Activated CD4-positive, alpha-beta T cell treated with anti-CD3 and anti-CD28 coated beads, Interleukin-2, amount 50 U/mL, for 48 hours (primary cell): ENCODE results near the gene TNFRSF12A.

Experiments
- DNase-seq, 2 experiments: peaks; one replicate each; pipeline ENCODE4 v3.0.0-alpha.2; 2020

The TNFRSF12A gene

DNA sequence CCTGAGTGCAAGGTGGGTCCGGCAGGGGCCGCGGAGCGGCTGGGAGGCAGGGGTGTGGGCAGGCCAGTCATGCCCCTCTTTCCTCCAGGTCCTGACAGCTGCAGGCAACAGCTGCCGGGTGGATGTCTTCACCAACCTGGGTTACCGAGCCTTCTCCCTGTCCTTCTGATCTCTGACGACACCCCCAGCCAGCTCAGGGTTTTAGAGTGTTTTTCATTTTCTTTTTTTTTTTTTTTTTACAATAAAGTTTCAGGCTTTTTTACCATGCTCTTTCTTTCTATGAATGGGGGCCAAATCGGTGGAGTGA lies 7.3 kb downstream of the TNFRSF12A start:
- DNase-seq = no peak

DNA sequence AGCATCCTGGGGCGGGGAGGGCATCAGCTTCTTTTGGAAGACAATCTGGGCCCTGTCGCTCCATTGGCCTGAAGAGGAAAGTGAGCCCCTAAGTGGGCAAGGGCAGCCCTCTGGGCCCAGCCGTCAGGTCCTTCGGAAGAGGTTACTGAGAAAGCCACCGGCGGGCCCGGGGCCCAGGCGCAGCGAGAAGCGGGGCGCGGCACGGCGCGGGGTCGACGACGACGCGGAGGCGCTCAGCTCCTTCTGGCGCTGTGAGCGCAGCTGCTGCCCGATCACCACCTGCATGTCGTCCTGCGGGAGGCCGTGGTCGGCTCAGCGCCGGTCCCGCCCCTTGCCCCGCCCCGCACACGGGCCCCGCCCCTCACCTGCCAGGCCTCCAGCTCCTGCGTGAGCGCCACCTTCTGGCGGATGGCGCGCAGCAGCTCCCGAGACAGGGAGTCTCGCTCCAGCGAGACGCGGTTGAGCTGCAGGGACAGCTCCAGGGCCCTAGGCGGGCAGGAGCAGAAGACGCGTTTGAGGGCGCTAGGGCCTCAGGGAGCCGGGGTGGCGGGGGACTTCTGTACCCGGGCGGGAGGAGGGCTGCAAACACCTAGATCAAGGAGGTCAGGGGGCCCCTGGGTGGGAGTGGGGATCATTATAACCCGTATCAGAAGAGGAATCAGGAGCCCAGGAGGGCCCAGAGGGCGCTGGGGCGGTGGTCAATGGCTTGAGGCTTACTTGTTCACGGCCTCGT lies 8.0 kb downstream of the TNFRSF12A start:
- DNase-seq = peak; percentile 91 to 92

DNA sequence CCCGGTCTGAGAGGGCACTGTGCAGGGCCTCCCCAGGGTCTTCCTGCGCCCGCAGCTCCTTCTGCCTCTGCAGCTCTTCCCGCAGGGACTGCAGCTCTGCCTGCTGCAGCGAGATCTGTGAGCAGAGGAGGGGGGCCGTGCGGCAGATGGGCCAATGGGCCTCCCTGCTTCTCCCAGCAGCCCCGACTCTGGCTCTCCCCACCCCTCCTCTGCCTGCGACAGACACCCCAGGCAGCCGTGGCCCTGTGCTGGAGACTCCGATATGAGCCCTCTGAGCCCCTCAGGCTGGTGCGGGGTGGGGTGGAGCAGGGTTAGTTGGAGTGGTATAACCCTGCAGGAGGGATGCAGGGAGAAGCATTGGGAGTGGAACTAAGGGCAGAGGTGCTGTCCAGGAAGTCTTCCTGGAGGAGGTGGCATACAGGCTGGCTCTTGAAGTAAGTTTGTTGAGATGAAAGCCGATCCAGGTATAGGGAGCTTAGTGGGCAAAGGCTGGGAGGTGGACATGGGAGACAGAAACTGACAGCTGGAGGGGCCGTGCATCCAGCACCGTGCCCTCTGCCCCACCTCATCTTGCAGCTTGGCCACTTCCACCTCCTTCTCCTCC lies 8.7 kb downstream of the TNFRSF12A start:
- no peak for DNase-seq

DNA sequence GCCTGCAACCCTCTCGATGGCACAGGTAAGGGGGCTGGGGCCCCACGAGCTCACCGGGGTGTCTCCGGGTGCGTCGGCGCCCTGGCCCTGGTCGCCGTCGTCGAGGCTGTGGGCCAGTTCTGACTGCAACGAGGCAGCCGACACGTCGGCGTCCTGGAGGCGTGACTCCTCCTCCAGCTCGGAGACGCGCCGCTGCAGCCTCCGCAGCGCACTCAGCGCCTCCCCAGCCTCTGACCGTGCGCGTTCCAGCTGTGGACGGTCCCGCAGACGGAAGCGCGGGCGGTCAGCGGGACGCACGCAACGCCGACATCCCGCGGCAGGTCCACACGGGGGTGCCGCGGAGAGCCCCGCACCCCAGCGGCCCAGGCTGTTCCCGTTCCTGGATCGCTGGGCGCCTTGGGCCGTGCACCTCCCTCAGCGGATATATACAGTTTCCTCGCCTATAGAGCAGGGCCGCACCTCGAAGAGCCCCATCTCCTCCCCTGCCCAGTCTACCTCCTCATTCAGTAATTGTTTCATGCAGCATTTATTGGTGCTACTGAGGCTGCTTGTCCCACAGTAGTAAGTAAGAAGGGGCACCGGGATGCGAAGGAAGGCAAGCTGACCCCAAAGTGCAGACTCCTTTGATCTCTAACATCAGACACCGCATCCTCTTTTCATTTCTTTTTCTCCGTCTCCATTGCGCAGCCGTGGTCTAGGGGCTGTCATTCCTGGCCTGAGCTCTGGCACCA lies 9.5 kb downstream of the TNFRSF12A start:
- peak; percentile 66 to 72 for DNase-seq

DNA sequence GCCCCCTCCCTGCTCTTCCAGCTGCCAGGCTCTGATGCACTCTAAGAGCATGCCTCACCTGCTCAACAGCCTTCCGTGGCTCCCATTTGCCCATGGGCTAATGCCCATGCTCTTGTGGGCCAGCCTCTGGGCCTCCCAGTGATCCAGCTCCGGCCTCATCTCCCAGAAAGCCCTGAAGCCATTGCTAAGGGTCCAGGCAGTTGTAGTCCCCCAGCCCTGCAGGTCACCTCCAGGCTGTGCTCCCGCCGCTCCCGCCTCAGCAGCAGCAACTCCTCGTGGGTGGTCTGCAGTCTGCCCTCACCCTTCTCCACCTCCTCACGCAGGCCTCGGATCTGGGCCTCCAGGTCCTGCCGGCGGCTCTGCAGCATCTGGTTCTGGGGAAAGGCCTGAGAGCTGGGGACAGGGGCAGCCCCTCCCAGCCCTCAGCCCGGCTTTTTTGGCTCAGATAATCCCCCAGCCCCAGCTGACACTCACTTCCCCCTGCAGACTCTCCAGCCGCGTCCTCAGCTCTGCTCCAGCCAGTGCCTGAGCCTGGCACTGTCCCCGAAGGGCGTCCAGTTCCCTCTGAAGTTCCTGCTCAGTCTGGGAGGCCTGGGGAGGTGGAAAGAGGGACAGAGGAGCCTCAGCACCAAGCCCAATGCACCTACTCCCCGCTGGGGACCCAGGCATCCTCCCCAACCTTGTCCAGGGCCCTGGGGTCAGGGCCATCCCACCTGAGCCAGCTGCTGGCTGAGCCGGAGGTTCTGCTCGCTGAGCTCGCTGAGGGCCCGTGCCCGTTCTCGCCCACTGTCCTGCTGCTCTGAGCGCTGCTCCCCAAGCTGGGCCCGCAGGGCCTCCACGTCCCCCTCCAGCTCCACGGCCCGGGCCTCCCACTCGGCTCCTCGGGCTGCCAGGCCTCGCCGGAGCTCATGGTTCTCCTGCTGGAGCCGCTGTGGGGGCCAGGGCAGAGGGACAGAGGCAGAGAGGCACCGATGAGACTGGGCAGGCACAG lies 10.3 kb downstream of the TNFRSF12A start:
- no peak for DNase-seq

GRCh38 chr16:3032624-3033023 lies 12.5 kb downstream of the TNFRSF12A start:
- no peak for DNase-seq

DNA sequence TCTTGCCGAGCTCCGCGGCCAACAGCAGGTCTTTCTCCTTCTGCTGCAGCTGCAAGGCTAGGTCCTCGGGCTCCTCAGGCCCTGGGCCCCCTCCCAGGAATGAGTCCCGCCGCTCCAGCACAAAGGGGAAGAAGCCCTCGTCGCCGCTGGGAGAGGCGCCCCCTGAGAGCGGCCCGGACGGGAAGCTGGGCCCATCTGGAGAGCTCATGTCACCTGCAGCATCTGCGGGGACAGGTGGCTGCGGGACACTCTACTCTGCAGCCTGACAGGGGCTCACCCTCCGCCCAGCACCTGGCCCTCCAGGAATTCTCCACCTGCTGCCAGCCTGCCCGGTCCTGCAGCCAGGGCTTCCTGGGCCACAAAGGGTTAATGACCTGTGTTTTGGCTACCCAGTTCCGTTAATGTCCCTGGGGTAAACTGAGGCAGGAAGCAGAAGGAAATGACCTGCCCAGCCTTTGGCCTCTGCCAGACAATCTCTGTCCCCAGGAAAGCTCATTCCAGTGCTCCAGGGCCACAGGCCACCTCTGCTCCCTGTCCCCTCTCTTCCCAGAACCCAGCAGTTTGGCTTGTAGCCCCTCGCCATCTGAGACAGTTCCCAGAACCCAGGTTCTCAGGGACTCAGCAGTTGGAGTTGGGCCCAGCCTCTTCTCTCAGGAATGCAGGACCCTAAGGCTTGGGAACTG lies 15.3 kb downstream of the TNFRSF12A start:
- DNase-seq = no peak

- no peak for DNase-seq
Measured at GRCh38 chr16:3035972-3036725, 16.0 kb downstream of the TNFRSF12A start.

DNA sequence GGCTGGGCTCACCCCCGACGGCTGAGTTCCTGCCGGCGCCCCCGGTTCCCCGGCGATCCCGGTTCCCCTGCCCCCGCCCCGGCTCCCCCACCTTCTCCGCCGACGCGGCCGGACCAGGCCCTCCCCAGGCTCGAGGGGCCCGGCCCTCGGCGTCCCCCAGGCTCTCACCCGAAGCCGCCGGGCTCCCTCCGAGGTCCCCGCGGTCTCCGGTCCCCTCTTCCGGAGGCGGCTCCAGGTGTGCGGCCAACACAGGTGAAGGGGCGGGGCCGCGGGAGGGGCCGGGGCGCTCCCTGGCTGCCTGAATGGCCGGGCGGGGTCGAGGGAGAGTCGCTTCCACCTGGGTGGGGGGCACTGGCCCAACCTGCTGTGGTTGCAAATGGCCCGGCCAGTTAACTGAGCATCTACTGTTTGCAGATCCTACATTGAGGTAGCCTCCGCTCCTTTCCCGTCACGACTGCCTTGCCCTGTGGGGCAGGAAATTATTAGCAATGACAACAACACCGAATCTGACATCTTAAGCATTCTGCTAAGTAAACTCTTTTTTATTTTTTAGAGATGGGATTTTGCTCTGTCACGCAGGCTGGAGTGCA lies 16.7 kb downstream of the TNFRSF12A start, which contains the start of gene BICDL2:
Gene BICDL2, minus strand, starts transcription at position 219 of the 590 bp plus-strand sequence. CDS start 1,448 bp downstream, outside the sequence.
- no peak for DNase-seq

DNA sequence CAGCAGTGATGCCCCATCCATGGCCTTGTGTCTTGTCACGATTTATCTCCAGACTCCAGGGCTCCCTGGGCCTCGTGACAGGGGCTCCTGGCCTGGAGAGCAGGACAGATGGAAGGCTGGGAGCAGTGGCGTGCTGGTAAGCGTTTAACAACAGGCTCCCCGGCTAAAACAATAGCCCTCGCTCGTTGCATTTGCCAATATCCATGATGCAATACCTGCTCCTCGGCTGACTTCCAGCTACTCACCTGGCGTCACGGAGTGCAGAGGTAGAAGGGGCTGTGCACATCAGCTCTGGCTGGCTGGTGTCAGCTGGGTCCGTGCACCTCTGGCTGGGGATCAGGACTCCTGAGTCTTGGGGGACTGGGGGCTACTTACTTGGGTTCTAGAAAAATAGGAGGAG lies 18.1 kb downstream of the TNFRSF12A start:
- DNase-seq = no peak

DNA sequence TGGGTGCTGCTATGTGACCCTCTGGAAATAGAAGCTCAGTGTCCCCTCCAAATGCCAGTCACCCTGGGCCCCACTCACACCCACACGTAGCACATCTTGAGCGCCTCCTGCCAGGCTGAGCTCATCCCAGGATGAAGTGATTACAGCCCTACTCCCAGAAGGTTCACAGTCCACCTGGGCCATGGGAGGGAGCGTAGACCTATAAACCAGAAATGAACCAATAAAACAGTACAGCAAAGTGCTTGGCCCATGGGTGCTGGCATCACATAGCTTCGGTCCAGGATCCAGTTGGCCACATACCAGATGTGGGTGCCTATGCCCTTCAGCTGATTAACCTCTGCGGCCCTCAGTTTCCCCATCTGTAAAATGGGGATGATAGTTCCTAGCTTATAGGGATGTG lies 18.7 kb downstream of the TNFRSF12A start:
- no peak for DNase-seq

DNA sequence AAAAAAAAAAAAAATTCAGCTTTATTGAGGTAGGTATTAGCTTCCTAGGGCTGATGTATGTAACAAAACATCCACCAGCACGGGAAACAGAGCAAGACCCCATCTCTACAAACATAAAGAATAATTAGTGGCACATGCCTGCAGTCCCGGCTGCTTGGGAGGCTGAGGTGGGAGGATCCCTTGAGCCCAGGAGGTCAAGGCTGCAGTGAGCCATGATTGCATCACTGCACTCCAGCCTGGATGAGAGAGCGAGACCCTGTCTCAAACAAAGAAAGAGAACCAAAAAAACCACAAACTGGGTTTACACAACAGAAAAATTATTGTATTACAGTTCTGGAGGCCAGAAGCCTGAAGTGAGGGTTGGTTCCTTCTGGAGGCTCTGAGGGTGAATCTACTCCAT lies 22.2 kb downstream of the TNFRSF12A start:
- no peak for DNase-seq

DNA sequence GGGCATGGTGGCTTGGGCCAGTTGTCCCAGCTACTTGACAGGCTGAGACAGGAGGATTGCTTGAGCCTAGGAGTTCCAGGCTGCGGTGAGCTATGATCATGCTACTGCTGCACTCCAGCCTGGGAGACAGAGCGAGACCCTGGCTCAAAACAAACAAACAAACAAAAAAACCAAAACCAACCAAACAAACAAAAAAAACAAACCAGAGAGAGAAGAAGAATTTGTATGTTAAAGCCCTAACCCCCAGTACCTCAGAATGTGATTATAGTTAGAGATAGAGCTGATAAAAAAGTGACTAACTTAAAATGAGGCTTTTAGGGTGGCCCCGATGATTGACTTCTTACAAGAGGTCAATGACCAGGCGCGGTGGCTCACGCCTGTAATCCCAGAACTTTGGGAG lies 24.5 kb downstream of the TNFRSF12A start:
- DNase-seq = no peak

DNA sequence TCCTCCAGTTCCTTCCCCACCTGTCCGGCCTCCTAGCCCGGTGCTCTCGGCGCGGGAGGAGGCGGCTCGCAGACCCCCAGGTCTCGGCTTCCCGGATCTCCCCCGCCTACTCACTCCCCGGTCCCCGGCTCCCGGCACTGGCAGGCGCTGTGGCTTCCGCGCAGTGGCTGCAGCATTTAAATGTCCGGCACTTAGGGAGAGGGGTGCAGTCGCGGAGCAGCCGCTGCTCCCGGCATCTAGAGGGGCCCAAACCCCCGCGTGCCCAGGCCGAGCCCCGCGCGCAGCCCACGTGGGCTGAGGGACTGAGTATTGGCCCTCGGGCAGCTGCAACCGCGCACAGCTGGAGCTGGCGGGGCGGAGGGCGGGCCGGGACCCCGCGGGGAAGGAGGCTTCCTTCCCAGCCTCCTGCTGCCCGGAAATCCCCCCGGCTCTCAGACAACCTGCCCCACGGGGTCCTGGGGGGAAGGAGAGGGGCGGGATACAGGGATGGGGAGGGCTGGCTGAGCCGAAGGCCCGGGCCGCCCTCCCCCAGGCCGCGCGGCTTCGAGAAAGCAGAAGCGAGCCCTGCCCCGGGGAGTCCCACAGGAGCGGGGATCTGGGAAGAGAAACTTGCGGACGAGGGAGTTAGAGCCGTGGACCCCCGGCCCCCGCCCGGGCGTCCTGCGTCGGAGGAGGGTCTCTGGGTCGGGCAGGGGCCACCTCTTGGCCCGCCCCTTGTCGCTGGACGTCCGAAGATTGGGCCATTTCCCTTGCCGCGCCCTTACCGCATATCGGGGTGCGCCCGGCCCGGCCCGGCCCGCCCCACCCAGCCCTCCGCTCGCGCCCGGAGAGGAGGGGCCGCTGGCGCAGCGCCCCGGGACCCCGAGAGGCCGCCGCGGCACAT lies 25.8 kb downstream of the TNFRSF12A start, which contains the start of gene MMP25:
Gene MMP25, plus strand, starts transcription at position 804 of the 883 bp plus-strand sequence. CDS start 357 bp downstream, outside the sequence.
- DNase-seq = no peak

DNA sequence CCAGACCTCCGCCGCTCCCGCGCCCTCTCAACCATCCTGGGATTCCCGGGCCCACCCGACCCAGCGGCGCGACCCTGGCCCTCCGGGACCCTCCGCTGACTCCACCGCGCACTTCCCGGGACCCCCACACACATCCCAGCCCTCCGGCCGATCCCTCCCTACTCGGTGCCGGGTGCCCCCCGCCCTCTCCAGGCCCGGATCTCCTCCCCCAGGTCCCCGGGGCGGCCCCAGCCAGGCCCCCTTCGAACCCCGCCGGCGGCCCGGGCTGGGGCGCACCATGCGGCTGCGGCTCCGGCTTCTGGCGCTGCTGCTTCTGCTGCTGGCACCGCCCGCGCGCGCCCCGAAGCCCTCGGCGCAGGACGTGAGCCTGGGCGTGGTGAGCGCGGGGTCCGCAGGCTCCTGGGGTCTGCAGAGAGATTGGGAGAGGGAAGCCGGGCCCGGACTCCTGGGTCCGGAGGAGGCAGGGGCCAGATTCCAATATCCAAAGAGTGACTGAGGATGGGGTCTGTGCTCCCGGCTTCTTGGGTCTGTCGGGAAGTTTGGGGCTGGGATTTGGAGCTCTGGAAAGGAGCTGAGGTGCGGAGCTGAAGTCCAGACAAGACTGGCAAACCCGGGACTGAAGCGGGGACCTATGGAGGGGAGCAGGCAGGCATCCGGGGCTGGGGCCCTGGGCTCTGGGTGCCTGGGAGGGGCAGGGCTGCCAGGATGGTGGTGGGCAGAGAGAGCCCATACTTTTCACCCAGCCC lies 26.6 kb downstream of the TNFRSF12A start:
- no peak for DNase-seq

DNA sequence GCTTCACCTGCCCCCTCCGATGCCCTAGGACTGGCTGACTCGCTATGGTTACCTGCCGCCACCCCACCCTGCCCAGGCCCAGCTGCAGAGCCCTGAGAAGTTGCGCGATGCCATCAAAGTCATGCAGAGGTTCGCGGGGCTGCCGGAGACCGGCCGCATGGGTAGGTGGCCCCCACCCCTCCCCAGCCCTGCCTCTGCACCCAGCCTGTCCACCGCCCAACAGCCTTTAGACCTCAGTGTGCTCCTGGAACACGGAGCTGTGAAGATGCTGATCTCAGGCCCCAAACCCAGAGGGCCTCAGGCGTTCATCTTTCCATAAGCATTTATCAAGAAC lies 27.2 kb downstream of the TNFRSF12A start:
- no peak for DNase-seq

DNA sequence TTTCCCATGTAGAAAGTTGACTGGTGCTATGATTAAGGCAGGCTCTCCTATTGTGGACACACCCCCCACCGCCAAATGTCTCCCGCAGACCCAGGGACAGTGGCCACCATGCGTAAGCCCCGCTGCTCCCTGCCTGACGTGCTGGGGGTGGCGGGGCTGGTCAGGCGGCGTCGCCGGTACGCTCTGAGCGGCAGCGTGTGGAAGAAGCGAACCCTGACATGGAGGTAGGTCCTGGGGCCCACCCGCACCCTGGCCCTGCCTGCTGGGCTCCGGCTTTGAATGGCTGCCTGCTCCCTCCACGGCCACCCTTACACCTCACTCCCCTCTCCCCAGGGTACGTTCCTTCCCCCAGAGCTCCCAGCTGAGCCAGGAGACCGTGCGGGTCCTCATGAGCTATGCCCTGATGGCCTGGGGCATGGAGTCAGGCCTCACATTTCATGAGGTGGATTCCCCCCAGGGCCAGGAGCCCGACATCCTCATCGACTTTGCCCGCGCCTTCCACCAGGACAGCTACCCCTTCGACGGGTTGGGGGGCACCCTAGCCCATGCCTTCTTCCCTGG lies 29.8 kb downstream of the TNFRSF12A start:
- DNase-seq = no peak

DNA sequence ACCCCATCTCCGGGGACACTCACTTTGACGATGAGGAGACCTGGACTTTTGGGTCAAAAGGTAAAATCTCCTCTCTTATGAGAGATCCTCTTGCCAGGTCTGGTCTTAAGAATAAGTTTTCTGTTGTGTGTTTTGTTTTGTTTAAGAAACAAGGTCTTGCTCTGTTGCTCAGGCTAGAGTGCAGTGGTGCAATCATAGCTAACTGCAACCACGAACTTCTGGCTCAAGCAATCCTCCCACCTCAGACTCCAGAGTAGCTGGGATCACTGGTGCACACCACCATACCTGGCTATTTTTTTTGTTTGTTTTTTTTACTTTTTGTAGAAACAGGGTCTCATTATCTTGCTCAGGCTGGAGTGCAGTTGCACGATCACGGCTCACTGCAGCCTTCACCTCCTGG lies 30.3 kb downstream of the TNFRSF12A start:
- DNase-seq = no peak

DNA sequence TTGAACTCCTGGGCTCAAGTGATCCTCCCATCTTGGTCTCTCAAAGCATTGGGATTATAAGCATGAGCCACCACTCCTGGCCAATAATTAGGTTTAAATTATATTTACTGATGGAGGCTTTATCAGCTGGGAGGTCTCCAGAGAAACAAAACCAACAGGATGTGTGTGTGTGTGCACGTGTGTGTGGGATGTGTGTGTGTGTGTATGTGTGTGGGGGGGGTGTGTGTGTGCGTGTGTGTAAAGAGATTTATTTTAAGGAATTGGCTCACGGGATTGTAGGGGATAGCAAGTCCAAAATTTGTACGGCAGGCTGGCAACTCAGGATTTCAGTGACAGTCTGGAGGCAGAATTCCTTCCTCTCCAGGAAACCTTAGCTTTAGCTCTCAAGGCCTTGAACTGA lies 30.8 kb downstream of the TNFRSF12A start:
- DNase-seq = no peak
